SHP77 (cell line): ENCODE data around the gene SGCA.
A peak's percentile ranks its signal among the peaks of the same experiment; 100 is the strongest.

Source experiments
- DNase-seq, 2 experiments: peaks; one replicate each; lab custom pipeline; 2025; lab: John Stamatoyannopoulos, UW

Gene SGCA

GRCh38 chr17:50149417-50150353, 16.1 kb upstream of the SGCA start:
- DNase-seq: peak; percentile 43 to 62

GRCh38 chr17:50150354-50151040, 15.3 kb upstream of the SGCA start, which contains the start of gene PPP1R9B:
Gene PPP1R9B (minus strand): TSS chr17:50150677. CDS start chr17:50150513, 164 bp downstream.
- no peak for DNase-seq

GRCh38 chr17:50151041-50151936, 14.5 kb upstream of the SGCA start:
- DNase-seq: peak; percentile 90 to 93

- peak; percentile 95 to 96 for DNase-seq
These were observed 13.8 kb upstream of the SGCA start for GRCh38 chr17:50151937-50152547.

- DNase-seq: no peak
These were observed 13.1 kb upstream of the SGCA start for GRCh38 chr17:50152736-50153135.

GRCh38 chr17:50153650-50154575, 11.9 kb upstream of the SGCA start:
- no peak for DNase-seq

GRCh38 chr17:50154604-50155003, 11.2 kb upstream of the SGCA start:
- no peak for DNase-seq

- DNase-seq: no peak
These were observed 10.5 kb upstream of the SGCA start for GRCh38 chr17:50155115-50155819.

- DNase-seq: no peak
These were observed 7.9 kb upstream of the SGCA start for GRCh38 chr17:50157891-50158290.

GRCh38 chr17:50161023-50161910, 4.5 kb upstream of the SGCA start:
- DNase-seq: peak; percentile 89 to 93

GRCh38 chr17:50161911-50162288, 3.9 kb upstream of the SGCA start:
- no peak for DNase-seq

GRCh38 chr17:50162466-50163254, 3.1 kb upstream of the SGCA start:
- no peak for DNase-seq

GRCh38 chr17:50163843-50164696, 1.7 kb upstream of the SGCA start:
- DNase-seq: no peak

- no peak for DNase-seq
These were observed 1.2 kb upstream of the SGCA start for GRCh38 chr17:50164697-50164988.

- DNase-seq: no peak
These were observed 739 bp upstream of the SGCA start for GRCh38 chr17:50165066-50165465.

GRCh38 chr17:50165466-50165865, 339 bp upstream of the SGCA start:
- no peak for DNase-seq

- no peak for DNase-seq
These were observed 845 bp downstream of the SGCA start for GRCh38 chr17:50166518-50167181.
